SU-DHL-6 (cell line): ENCODE data around the gene VPS4B.
"Not testable (repeated sequence)": the region's sequence is repeated elsewhere in the genome, so short reads cannot be mapped to it uniquely, and the experiment has no call there.

Experiments used
- H2AFZ ChIP-seq: fragments of 200-600 bp; sonication (generic); 2 replicates; pipeline ENCODE4 v1.6.1; 2014; ENCODE audit warnings: low read depth, mild to moderate bottlenecking, moderate library complexity, mixed read lengths, antibody characterized with exemption, low read length; ENCODE audit not compliant: severe bottlenecking
- H3F3A ChIP-seq: fragments of 200-600 bp; shearing (Covaris generic); 2 replicates; pipeline ENCODE4 v1.6.0; 2016; ENCODE audit warnings: antibody characterized with exemption, mild to moderate bottlenecking; ENCODE audit not compliant: insufficient read depth
- H3K27ac ChIP-seq: fragments of 200-600 bp; sonication (generic); 2 replicates; pipeline ENCODE4 v1.5.1; 2016; ENCODE audit warnings: low read depth, mild to moderate bottlenecking, low read length, moderate library complexity, mixed read lengths
- H3K27me3 ChIP-seq: fragments of 200-600 bp; sonication (generic), shearing (Covaris generic); 2 replicates; pipeline ENCODE4 v1.6.0; 2014; ENCODE audit warnings: mild to moderate bottlenecking, low read length
- H3K36me3 ChIP-seq: fragments of 200-600 bp; sonication (generic); 2 replicates; pipeline ENCODE4 v1.6.1; 2014; ENCODE audit warnings: mild to moderate bottlenecking, low read length, mixed read lengths
- H3K4me2 ChIP-seq: fragments of 300-600, 200-600 bp; shearing (Covaris generic), sonication (generic); 2 replicates; pipeline ENCODE4 v1.6.0; 2014; ENCODE audit warnings: low read length, low read depth, mild to moderate bottlenecking; ENCODE audit not compliant: poor library complexity, severe bottlenecking
- H3K4me3 ChIP-seq: fragments of 200-600 bp; sonication (generic); 2 replicates; pipeline ENCODE4 v1.5.1; 2014; ENCODE audit warnings: antibody characterized with exemption, low read length, mild to moderate bottlenecking, mixed read lengths; ENCODE audit not compliant: insufficient read depth, poor library complexity, severe bottlenecking
- H3K79me2 ChIP-seq: fragments of 200-600 bp; sonication (generic); 2 replicates; pipeline ENCODE4 v1.6.1; 2014; ENCODE audit warnings: mild to moderate bottlenecking, low read length, moderate library complexity; ENCODE audit not compliant: insufficient read depth
- H3K9ac ChIP-seq: fragments of 200-600 bp; sonication (generic); 2 replicates; pipeline ENCODE4 v1.7.0; 2014; ENCODE audit warnings: mild to moderate bottlenecking, low read length
- H3K9me2 ChIP-seq: fragments of 200-600 bp; sonication (generic); replicated peaks from 2 replicates; pipeline ENCODE4 v1.6.1; 2014; ENCODE audit warnings: low read length; ENCODE audit not compliant: insufficient read depth
- H3K9me3 ChIP-seq: fragments of 200-600 bp; sonication (generic); 2 replicates; pipeline ENCODE4 v1.6.1; 2014; ENCODE audit warnings: low read length, mixed read lengths; ENCODE audit not compliant: insufficient read depth
- H4K20me1 ChIP-seq: fragments of 200-600 bp; sonication (generic); 2 replicates; pipeline ENCODE4 v1.6.1; 2014; ENCODE audit warnings: low read depth, mild to moderate bottlenecking, antibody characterized with exemption, low read length, moderate library complexity, mixed read lengths
- CTCF ChIP-seq: fragments of 200-600 bp; sonication (generic); IDR thresholded peaks from one replicate; pipeline ENCODE4 v1.5.1; 2017; ENCODE audit warnings: antibody characterized with exemption, mild to moderate bottlenecking, low read length, moderate library complexity; ENCODE audit not compliant: insufficient read depth, poor library complexity, severe bottlenecking
- EZH2phosphoT487 ChIP-seq: fragments of 200-600 bp; sonication (generic), shearing (Covaris generic); conservative IDR thresholded peaks from 2 replicates; pipeline ENCODE4 v1.6.1; 2018; ENCODE audit warnings: mild to moderate bottlenecking, antibody characterized with exemption, low read length, moderate library complexity, mixed read lengths

The VPS4B gene

GRCh38 chr18:63460414-63460813 lies 38.1 kb upstream of the VPS4B start:
- Histone ChIP-seq H3K4me3 (no peak overlapping the region), H3K9ac (no peak overlapping the region), H3K27ac (no peak overlapping the region), H3F3A (no peaks in the 10 kb centered on the region), H3K27me3 (no peaks in the 10 kb centered on the region), H3K36me3 (no peaks in the 10 kb centered on the region), H3K9me2 (no peaks in the 10 kb centered on the region), H3K4me2 (no peak overlapping the region), H2AFZ (no peak overlapping the region), H4K20me1 (no peaks in the 10 kb centered on the region), H3K9me3 (no peaks in the 10 kb centered on the region), H3K79me2 (no peaks in the 10 kb centered on the region)
- no peak for TF ChIP-seq EZH2phosphoT487
- TF ChIP-seq CTCF: no peak

DNA sequence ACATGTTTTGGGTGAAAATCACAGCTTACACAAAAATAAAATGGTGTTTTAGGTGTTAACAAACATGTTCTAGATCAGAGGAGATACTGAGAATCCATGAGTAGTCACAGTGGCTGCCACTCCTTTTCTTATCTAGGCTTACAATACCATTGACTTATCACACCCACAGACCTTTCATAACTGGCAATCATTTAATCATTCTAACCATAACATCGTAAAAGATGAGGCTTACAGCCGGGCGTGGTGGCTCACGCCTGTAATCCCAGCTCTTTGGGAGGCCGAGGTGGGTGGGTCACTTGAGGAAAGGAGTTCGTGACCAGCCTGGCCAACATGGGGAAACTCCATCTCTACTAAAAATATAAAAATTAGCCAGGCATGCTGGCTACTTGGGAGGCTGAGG lies 35.7 kb upstream of the VPS4B start:
- Histone ChIP-seq H3K27me3 (no peaks in the 10 kb centered on the region), H3K4me3 (no peak overlapping the region), H3K79me2 (no peaks in the 10 kb centered on the region), H3K27ac (no peak overlapping the region), H2AFZ (no peak overlapping the region), H3K9ac (no peak overlapping the region), H3K36me3 (no peaks in the 10 kb centered on the region), H3K9me3 (no peaks in the 10 kb centered on the region), H3K9me2 (no peaks in the 10 kb centered on the region), H4K20me1 (no peaks in the 10 kb centered on the region), H3F3A (no peaks in the 10 kb centered on the region), H3K4me2 (no peak overlapping the region)
- TF ChIP-seq CTCF (no peak), EZH2phosphoT487 (no peak)

- H3K27ac ChIP-seq: no peak overlapping the region
- H3K4me3 ChIP-seq: no peak overlapping the region
- no peaks in the 10 kb centered on the region for H3K79me2 ChIP-seq
- no peak overlapping the region for H3K4me2 ChIP-seq
- no peaks in the 10 kb centered on the region for H4K20me1 ChIP-seq
- no peaks in the 10 kb centered on the region for H3F3A ChIP-seq
- H3K36me3 ChIP-seq: no peaks in the 10 kb centered on the region
- no peak overlapping the region for H3K9ac ChIP-seq
- TF ChIP-seq CTCF (no peak), EZH2phosphoT487 (no peak)
- no peaks in the 10 kb centered on the region for H3K27me3 ChIP-seq
- H3K9me2 ChIP-seq: no peaks in the 10 kb centered on the region
- no peaks in the 10 kb centered on the region for H3K9me3 ChIP-seq
- H2AFZ ChIP-seq: no peak overlapping the region
Observed at GRCh38 chr18:63454497-63454896, 32.2 kb upstream of the VPS4B start.

DNA sequence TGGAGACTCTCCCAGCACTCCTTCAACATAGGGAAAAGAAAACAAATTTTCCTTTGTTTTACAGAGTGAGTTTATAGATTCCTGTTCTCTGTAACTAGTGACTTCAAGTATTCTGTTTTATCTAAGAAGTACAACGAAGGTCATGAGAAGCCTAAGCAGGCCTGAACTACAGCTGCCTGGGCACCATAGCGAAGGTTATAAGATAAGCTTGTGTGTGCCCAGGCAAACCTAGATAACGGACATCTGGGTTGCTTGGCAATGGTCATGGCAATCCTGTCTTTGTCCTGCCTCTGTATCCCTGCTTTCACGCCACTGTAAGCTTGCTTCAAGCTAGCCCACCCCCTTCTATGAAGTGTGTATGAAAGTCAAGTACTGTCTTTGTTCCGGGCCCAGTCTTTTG lies 30.5 kb upstream of the VPS4B start:
- H3K9ac ChIP-seq, H3K9me2 ChIP-seq, H3K27ac ChIP-seq, H3K79me2 ChIP-seq, H3K4me2 ChIP-seq, H3K27me3 ChIP-seq, H3F3A ChIP-seq, H4K20me1 ChIP-seq, H3K36me3 ChIP-seq, H2AFZ ChIP-seq, H3K4me3 ChIP-seq, H3K9me3 ChIP-seq: not testable (repeated sequence)
